ENCODE measurements around the gene PDILT. TPM values are rescaled to one million over a fixed set of nuclear protein-coding genes. Genes with fewer than 3 reads are reported as not detected.
"Not testable (repeated sequence)": the region's sequence is repeated elsewhere in the genome, so short reads cannot be mapped to it uniquely, and the experiment has no call there.

The PDILT gene
- total and polyA plus RNA-seq, 4 donors = not detected

DNA sequence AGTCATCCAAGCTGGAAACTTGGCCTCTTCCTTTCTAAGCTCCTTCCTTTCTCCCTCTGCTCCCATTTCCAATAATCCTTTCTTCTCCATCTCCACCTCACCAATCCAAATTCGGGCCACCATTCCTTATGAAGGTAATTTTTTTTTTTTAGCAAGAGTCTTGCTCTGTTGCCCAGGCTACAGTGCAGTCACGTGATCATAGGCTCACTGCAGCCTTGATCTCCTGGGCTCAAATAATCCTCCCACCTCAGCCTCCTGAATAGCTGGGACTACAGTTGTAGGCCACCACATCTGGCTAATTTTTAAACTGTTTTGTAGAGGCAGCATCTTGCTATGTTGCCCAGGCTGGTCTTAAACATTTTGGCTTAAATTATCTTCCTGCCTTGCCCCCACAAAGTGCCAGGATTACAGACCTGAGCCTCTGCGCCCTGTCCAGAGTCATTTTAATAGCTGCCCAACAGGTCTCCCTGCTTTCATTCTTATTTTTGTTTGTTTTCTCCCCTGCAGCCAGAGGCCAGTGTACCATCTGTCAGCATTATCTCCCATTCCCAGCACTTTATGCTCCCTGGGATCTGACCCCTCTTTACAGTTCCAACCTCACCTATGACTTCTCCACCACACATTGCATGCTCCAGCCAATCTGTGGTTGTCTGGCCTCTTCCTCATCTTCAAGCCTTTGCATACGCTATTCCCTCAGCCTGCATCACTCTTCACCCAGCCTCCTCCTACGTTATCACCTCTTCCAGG lies 75.0 kb downstream of the PDILT start:
- Histone ChIP-seq H3K27ac (ENCODE audit: low read depth, low read length) (no peak overlapping the region), H3K4me1 (ENCODE audit: control insufficient read depth, insufficient read depth, low read length) (no peaks in the 10 kb centered on the region), H3K27me3 (ENCODE audit: control insufficient read depth, insufficient read depth, low read length) (no peaks in the 10 kb centered on the region), H3K9me3 (ENCODE audit: control insufficient read depth, insufficient read depth, low read length) (no peaks in the 10 kb centered on the region), H3K4me3 (ENCODE audit: low read depth, low read length) (no peak overlapping the region), H3K36me3 (ENCODE audit: control insufficient read depth, insufficient read depth, low read length) (no peaks in the 10 kb centered on the region)
- no peak for DNase-seq (ENCODE audit: low read depth in 4 of 6, low spot score in 6 of 6)
- 92% methylated on average over 3 of the region's 5 CpGs for WGBS (ENCODE audit: insufficient coverage)

- Histone ChIP-seq H3K36me3 (ENCODE audit: control insufficient read depth, insufficient read depth, low read length) (no peaks in the 10 kb centered on the region), H3K4me1 (ENCODE audit: control insufficient read depth, insufficient read depth, low read length) (no peaks in the 10 kb centered on the region), H3K27ac (ENCODE audit: low read depth, low read length) (no peak within 1 kb of the TSS), H3K9me3 (ENCODE audit: control insufficient read depth, insufficient read depth, low read length) (no peaks in the 10 kb centered on the region), H3K27me3 (ENCODE audit: control insufficient read depth, insufficient read depth, low read length) (no peaks in the 10 kb centered on the region), H3K4me3 (ENCODE audit: low read depth, low read length) (no peak within 1 kb of the TSS)
- WGBS (ENCODE audit: insufficient coverage) = 81% methylated on average over 5 of the region's 7 CpGs
- no peak for DNase-seq (ENCODE audit: low read depth in 4 of 6, low spot score in 6 of 6)
Measured at GRCh38 chr16:20327444-20328041, 77.0 kb downstream of the PDILT start, which contains the start of gene GP2. GP2 (minus strand) TSS chr16:20327513; CDS start chr16:20326431, 1,082 bp downstream.

GRCh38 chr16:20326321-20326720 lies 78.2 kb downstream of the PDILT start:
- Histone ChIP-seq H3K27ac (ENCODE audit: low read depth, low read length) (no peak overlapping the region), H3K36me3 (ENCODE audit: control insufficient read depth, insufficient read depth, low read length) (no peaks in the 10 kb centered on the region), H3K4me3 (ENCODE audit: low read depth, low read length) (no peak overlapping the region), H3K27me3 (ENCODE audit: control insufficient read depth, insufficient read depth, low read length) (no peaks in the 10 kb centered on the region), H3K9me3 (ENCODE audit: control insufficient read depth, insufficient read depth, low read length) (no peaks in the 10 kb centered on the region), H3K4me1 (ENCODE audit: control insufficient read depth, insufficient read depth, low read length) (no peaks in the 10 kb centered on the region)
- no peak for DNase-seq (ENCODE audit: low read depth in 4 of 6, low spot score in 6 of 6)
- 89% methylated on average over 3 of the region's 3 CpGs for WGBS (ENCODE audit: insufficient coverage)

GRCh38 chr16:20325005-20325404 lies 79.5 kb downstream of the PDILT start:
- WGBS (ENCODE audit: insufficient coverage) = no CpG with 5 or more reads among the region's 3 CpGs
- H3K27ac ChIP-seq (ENCODE audit: low read depth, low read length) = no peak overlapping the region
- DNase-seq (ENCODE audit: low read depth in 4 of 6, low spot score in 6 of 6) = no peak
- no peaks in the 10 kb centered on the region for H3K4me1 ChIP-seq (ENCODE audit: control insufficient read depth, insufficient read depth, low read length)
- no peaks in the 10 kb centered on the region for H3K27me3 ChIP-seq (ENCODE audit: control insufficient read depth, insufficient read depth, low read length)
- no peak overlapping the region for H3K4me3 ChIP-seq (ENCODE audit: low read depth, low read length)
- no peaks in the 10 kb centered on the region for H3K36me3 ChIP-seq (ENCODE audit: control insufficient read depth, insufficient read depth, low read length)
- H3K9me3 ChIP-seq (ENCODE audit: control insufficient read depth, insufficient read depth, low read length) = no peaks in the 10 kb centered on the region

DNA sequence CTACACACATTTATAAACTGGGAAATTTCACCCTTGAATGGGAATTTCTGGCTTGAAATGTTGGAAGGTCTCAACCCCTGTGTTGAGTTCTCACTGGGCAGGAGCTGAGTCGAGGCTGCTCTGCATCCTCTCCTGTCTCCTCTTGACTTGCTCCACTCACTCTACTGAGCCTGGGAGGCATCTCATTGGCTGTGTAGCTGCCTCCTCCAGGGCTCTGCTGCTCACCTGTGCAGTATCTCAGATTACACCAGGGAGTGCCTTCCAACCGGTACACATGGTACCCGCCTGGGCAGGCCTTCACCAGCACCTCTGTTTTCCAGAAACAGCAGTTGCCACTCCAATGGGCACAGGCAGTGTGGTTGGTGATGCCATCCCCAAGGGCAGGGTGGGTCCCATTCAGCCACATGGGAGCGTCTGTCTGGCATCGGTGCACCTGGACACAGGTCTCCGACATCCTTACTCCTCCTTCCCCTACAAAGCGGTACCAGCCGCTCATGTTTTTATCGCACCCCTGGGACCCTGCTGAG lies 80.9 kb downstream of the PDILT start:
- no peaks in the 10 kb centered on the region for H3K4me1 ChIP-seq (ENCODE audit: control insufficient read depth, insufficient read depth, low read length)
- H3K36me3 ChIP-seq (ENCODE audit: control insufficient read depth, insufficient read depth, low read length) = no peaks in the 10 kb centered on the region
- WGBS (ENCODE audit: insufficient coverage) = 56% methylated on average over 3 of the region's 9 CpGs
- no peaks in the 10 kb centered on the region for H3K27me3 ChIP-seq (ENCODE audit: control insufficient read depth, insufficient read depth, low read length)
- H3K9me3 ChIP-seq (ENCODE audit: control insufficient read depth, insufficient read depth, low read length) = no peaks in the 10 kb centered on the region
- no peak overlapping the region for H3K4me3 ChIP-seq (ENCODE audit: low read depth, low read length)
- no peak overlapping the region for H3K27ac ChIP-seq (ENCODE audit: low read depth, low read length)
- DNase-seq (ENCODE audit: low read depth in 4 of 6, low spot score in 6 of 6) = no peak

GRCh38 chr16:20322696-20323095 lies 81.8 kb downstream of the PDILT start:
- Histone ChIP-seq H3K36me3 (ENCODE audit: control insufficient read depth, insufficient read depth, low read length) (no peaks in the 10 kb centered on the region), H3K4me3 (ENCODE audit: low read depth, low read length) (no peak overlapping the region), H3K9me3 (ENCODE audit: control insufficient read depth, insufficient read depth, low read length) (no peaks in the 10 kb centered on the region), H3K4me1 (ENCODE audit: control insufficient read depth, insufficient read depth, low read length) (no peaks in the 10 kb centered on the region), H3K27ac (ENCODE audit: low read depth, low read length) (no peak overlapping the region), H3K27me3 (ENCODE audit: control insufficient read depth, insufficient read depth, low read length) (no peaks in the 10 kb centered on the region)
- DNase-seq (ENCODE audit: low read depth in 4 of 6, low spot score in 6 of 6) = no peak
- WGBS (ENCODE audit: insufficient coverage) = no CpG with 5 or more reads among the region's 4 CpGs

DNA sequence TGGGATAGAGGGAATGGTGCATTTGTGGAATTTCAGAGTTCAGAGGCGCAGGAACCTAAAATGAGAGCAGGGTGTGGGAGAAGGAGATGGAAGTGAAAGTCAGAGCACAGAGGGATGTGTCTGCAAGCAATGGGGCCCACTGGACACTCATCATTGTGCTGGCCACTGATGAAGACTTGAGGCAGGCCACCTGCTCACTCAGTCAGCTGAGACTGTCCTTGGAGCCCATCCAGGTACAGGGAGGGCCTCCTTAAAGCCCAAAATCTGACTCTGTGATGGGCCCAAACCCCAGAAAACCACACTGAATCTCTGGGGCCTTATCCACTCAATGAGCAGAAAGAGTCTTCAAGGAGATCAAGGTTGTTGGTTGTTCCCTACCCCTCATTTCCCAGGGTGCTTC lies 82.9 kb downstream of the PDILT start:
- DNase-seq (ENCODE audit: low read depth in 4 of 6, low spot score in 6 of 6) = no peak
- Histone ChIP-seq H3K27me3 (ENCODE audit: control insufficient read depth, insufficient read depth, low read length) (no peaks in the 10 kb centered on the region), H3K9me3 (ENCODE audit: control insufficient read depth, insufficient read depth, low read length) (no peaks in the 10 kb centered on the region), H3K4me1 (ENCODE audit: control insufficient read depth, insufficient read depth, low read length) (no peaks in the 10 kb centered on the region), H3K4me3 (ENCODE audit: low read depth, low read length) (no peak overlapping the region), H3K27ac (ENCODE audit: low read depth, low read length) (no peak overlapping the region), H3K36me3 (ENCODE audit: control insufficient read depth, insufficient read depth, low read length) (no peaks in the 10 kb centered on the region)
- 100% methylated on average over 1 of the region's 1 CpG for WGBS (ENCODE audit: insufficient coverage)

DNA sequence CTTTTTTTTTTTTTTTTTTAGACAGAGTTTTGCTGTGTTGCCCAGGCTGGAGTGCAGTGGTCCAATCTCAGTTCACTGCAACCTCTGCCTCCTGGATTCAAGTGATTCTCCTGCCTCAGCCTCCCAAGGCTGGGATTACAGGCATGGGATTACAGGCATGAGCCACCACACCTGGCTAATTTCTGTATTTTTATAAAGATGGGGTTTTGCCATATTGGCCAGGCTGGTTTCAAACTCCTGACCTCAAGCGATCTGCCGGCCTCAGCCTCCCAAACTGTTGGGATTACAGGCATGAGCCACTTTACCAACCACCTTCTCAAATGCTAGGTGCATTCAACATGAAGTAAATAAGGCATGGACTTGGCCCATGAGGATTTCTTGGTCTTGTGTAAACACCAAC lies 83.5 kb downstream of the PDILT start:
- H3K9me3 ChIP-seq (ENCODE audit: control insufficient read depth, insufficient read depth, low read length); H3K4me1 ChIP-seq (ENCODE audit: control insufficient read depth, insufficient read depth, low read length); H3K27me3 ChIP-seq (ENCODE audit: control insufficient read depth, insufficient read depth, low read length); H3K27ac ChIP-seq (ENCODE audit: low read depth, low read length); H3K4me3 ChIP-seq (ENCODE audit: low read depth, low read length); DNase-seq (ENCODE audit: low read depth in 4 of 6, low spot score in 6 of 6); H3K36me3 ChIP-seq (ENCODE audit: control insufficient read depth, insufficient read depth, low read length): not testable (repeated sequence)
- WGBS (ENCODE audit: insufficient coverage) = no CpG with 5 or more reads among the region's 2 CpGs

GRCh38 chr16:20320592-20320991 lies 83.9 kb downstream of the PDILT start:
- Histone ChIP-seq H3K9me3 (ENCODE audit: control insufficient read depth, insufficient read depth, low read length) (no peaks in the 10 kb centered on the region), H3K36me3 (ENCODE audit: control insufficient read depth, insufficient read depth, low read length) (no peaks in the 10 kb centered on the region), H3K4me1 (ENCODE audit: control insufficient read depth, insufficient read depth, low read length) (no peaks in the 10 kb centered on the region), H3K4me3 (ENCODE audit: low read depth, low read length) (no peak overlapping the region), H3K27ac (ENCODE audit: low read depth, low read length) (no peak overlapping the region), H3K27me3 (ENCODE audit: control insufficient read depth, insufficient read depth, low read length) (no peaks in the 10 kb centered on the region)
- DNase-seq (ENCODE audit: low read depth in 4 of 6, low spot score in 6 of 6) = no peak

- Histone ChIP-seq H3K9me3 (ENCODE audit: control insufficient read depth, insufficient read depth, low read length) (no peaks in the 10 kb centered on the region), H3K4me3 (ENCODE audit: low read depth, low read length) (no peak overlapping the region), H3K27me3 (ENCODE audit: control insufficient read depth, insufficient read depth, low read length) (no peaks in the 10 kb centered on the region), H3K36me3 (ENCODE audit: control insufficient read depth, insufficient read depth, low read length) (no peaks in the 10 kb centered on the region), H3K4me1 (ENCODE audit: control insufficient read depth, insufficient read depth, low read length) (no peaks in the 10 kb centered on the region), H3K27ac (ENCODE audit: low read depth, low read length) (no peak overlapping the region)
- WGBS (ENCODE audit: insufficient coverage) = 83% methylated on average over 2 of the region's 2 CpGs
- no peak for DNase-seq (ENCODE audit: low read depth in 4 of 6, low spot score in 6 of 6)
Measured at GRCh38 chr16:20320178-20320577, 84.4 kb downstream of the PDILT start.
